AG10803 (cell line): ENCODE data around the gene SF3B3.

Experiments
- DNase-seq: peaks from one replicate; pipeline ENCODE4 v3.0.0; 2010; ENCODE audit warnings: low read depth
- H3K4me3 ChIP-seq: 2 replicates; pipeline ENCODE4 v1.5.1; 2011; ENCODE audit warnings: mild to moderate bottlenecking, low read length, control low read depth
- TF ChIP-seq, protein P1 (sequence below): conservative IDR thresholded peaks from 2 replicates; pipeline ENCODE4 v1.5.1; 2011; ENCODE audit warnings: mild to moderate bottlenecking, low read length, control low read depth, inconsistent platforms

SF3B3 gene

GRCh38 chr16:70591615-70592014, 68.0 kb downstream of the SF3B3 start:
- no peak for DNase-seq

DNA sequence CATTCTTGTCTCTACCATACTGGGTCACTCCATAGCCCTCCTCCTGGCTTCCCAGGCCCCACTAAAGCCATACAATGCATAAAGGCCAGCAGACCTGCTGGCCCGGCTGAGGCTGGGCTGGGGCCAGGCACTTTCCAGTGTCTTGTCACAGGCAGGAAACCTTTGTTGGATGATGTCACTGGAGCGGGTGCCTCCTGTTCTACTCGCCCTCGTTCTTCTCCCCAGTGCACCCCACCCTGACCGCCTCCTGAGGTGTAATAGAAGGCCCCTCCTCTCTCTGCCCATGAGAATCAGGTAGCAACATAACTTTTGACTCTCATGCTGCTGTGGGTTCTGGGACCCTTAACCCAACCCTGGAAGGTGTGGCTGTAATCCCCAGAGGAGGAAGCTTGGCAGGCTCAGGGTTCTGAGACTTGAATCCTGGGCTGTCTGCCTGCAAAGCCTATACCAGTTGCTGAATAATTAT, 68.5 kb downstream of the SF3B3 start:
- H3K4me3 ChIP-seq = no peak overlapping the region
- DNase-seq = no peak
- TF ChIP-seq, protein P1, sequence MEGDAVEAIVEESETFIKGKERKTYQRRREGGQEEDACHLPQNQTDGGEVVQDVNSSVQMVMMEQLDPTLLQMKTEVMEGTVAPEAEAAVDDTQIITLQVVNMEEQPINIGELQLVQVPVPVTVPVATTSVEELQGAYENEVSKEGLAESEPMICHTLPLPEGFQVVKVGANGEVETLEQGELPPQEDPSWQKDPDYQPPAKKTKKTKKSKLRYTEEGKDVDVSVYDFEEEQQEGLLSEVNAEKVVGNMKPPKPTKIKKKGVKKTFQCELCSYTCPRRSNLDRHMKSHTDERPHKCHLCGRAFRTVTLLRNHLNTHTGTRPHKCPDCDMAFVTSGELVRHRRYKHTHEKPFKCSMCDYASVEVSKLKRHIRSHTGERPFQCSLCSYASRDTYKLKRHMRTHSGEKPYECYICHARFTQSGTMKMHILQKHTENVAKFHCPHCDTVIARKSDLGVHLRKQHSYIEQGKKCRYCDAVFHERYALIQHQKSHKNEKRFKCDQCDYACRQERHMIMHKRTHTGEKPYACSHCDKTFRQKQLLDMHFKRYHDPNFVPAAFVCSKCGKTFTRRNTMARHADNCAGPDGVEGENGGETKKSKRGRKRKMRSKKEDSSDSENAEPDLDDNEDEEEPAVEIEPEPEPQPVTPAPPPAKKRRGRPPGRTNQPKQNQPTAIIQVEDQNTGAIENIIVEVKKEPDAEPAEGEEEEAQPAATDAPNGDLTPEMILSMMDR = no peak

More at GRCh38 chr16:70591615-70592014, 68.0 kb downstream of the SF3B3 start:
- no peak overlapping the region for H3K4me3 ChIP-seq
- TF ChIP-seq, protein P1 = no peak

GRCh38 chr16:70593544-70593943, 69.9 kb downstream of the SF3B3 start:
- TF ChIP-seq, protein P1 = no peak
- DNase-seq = no peak
- H3K4me3 ChIP-seq = no peak overlapping the region

DNA sequence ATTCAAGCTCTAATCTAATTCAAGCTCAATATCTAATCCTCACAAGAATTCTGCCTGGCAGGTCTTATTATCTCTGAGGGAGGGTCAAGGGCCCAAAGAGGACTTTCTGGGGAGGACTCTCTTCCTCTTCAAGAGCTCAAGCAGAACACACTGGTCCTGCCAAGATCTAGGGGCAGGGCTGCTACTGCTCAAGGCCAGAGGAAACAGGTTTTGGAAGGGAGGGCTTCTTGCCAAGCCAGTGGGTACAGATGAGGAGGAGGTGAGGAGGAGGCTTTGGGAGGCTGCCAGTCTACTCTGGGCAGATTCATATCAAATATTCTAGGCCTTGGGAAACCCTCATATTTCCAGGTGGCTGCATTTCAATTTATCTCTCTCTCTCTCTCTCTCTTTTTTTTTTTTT, 71.0 kb downstream of the SF3B3 start:
- no peak overlapping the region for H3K4me3 ChIP-seq
- no peak for DNase-seq
- TF ChIP-seq, protein P1 = no peak

DNA sequence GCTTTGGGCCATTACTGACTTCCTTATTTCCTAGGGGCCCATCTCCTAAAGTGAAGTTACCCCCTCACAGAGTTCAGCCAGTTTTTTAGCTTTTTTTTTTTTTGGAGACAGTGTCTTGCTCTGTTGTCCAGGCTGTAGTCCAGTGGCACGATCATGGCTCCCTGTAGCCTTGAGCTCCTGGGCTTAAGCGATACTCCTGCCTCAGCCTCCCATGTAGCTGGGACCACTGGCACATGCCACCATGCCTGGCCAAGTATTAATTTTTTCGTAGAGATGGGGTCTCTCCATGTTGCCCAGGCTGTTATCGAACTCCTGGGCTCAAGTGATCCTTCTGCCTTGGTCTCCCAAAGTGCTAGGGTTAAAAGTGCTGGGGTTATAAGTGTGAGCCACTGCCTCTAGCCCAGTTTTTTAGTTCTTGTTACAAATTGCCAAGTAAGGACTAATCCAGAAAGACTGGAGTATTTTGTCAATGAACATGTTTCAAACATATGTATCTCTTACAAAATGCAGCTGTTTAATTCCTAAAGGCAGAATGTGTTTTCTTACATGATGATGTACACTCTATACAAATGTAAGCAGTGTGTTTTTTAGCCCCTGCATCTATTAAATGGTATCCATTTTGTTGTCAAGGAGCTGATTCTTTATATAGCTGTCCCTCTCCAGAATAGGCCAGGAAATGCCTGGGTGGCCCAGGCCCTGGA, 73.7 kb downstream of the SF3B3 start:
- TF ChIP-seq, protein P1 = no peak
- no peak for DNase-seq
- H3K4me3 ChIP-seq = no peak overlapping the region

GRCh38 chr16:70598937-70599503, 75.4 kb downstream of the SF3B3 start:
- no peak for DNase-seq
- H3K4me3 ChIP-seq = no peak overlapping the region
- TF ChIP-seq, protein P1 = no peak

GRCh38 chr16:70600730-70601129, 77.1 kb downstream of the SF3B3 start:
- TF ChIP-seq, protein P1 = no peak
- DNase-seq = no peak
- no peak overlapping the region for H3K4me3 ChIP-seq
